Sigmoid colon (tissue), 4 donors: ENCODE results near the gene SEPTIN14.

ENCODE experiments used
- EP300 ChIP-seq, 4 donors: sonication (generic); formaldehyde crosslinking; IDR thresholded peaks; one replicate each; pipeline ENCODE4 v1.6.1; 2017; ENCODE audit warnings: antibody characterized with exemption in 4 of 4
- POLR2A ChIP-seq, 2 donors: fragments of 450-650 bp; IDR thresholded peaks; one replicate each; pipeline ENCODE4 v1.6.1; 2016; ENCODE audit warnings: antibody characterized with exemption in 2 of 2, mild to moderate bottlenecking in 2 of 2, moderate library complexity in 2 of 2
- POLR2AphosphoS5 ChIP-seq, 4 donors: sonication (generic); formaldehyde crosslinking; IDR thresholded peaks; one replicate each; pipeline ENCODE4 v1.6.1; 2017; ENCODE audit warnings: antibody characterized with exemption in 4 of 4
- TF ChIP-seq, protein P1 (sequence below), 4 experiments: fragments of 450-650 bp in 3 of 4; fragments of 200-600 bp in 1 of 4; IDR thresholded peaks; one replicate each; pipeline ENCODE4 v1.5.1; 2016 to 2019; ENCODE audit warnings: antibody characterized with exemption in 4 of 4, mild to moderate bottlenecking in 3 of 4, moderate library complexity in 2 of 4

DNA sequence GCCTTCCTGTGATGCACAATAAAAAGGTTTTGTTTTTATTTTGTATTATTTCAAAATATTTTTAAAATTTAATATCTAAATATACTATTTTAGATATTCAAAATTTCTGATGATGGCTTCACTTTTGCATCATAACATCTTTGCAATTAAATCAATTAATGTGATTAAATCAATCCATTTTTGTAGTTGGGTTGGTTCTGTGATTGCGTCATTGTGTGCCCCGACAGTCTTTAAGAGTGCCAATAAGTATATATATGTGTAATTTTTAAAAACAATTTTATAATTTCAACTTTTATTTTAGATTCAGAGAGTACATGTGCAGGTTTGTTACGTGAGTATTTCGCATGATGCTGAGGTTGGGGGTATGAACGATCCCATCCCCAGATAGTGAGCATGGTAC lies 70.5 kb downstream of the SEPTIN14 start:
- TF ChIP-seq POLR2A (IDR thresholded peaks at IDR 0.05) (no peak), POLR2AphosphoS5 (IDR thresholded peaks at IDR 0.05) (no peak), EP300 (IDR thresholded peaks at IDR 0.05) (no peak)
- TF ChIP-seq, protein P1, sequence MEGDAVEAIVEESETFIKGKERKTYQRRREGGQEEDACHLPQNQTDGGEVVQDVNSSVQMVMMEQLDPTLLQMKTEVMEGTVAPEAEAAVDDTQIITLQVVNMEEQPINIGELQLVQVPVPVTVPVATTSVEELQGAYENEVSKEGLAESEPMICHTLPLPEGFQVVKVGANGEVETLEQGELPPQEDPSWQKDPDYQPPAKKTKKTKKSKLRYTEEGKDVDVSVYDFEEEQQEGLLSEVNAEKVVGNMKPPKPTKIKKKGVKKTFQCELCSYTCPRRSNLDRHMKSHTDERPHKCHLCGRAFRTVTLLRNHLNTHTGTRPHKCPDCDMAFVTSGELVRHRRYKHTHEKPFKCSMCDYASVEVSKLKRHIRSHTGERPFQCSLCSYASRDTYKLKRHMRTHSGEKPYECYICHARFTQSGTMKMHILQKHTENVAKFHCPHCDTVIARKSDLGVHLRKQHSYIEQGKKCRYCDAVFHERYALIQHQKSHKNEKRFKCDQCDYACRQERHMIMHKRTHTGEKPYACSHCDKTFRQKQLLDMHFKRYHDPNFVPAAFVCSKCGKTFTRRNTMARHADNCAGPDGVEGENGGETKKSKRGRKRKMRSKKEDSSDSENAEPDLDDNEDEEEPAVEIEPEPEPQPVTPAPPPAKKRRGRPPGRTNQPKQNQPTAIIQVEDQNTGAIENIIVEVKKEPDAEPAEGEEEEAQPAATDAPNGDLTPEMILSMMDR (IDR thresholded peaks at IDR 0.05), result no peak
